ENCODE measurements around the gene FBXO5.
"Not testable (repeated sequence)": the region's sequence is repeated elsewhere in the genome, so short reads cannot be mapped to it uniquely, and the experiment has no call there.

- not testable (repeated sequence) for TF ChIP-seq CTCF (conservative IDR thresholded peaks at IDR 0.05; ENCODE audit: low read depth, low read length); EZH2 (IDR thresholded peaks at IDR 0.05; ENCODE audit: borderline replicate concordance, low read depth, low read length, poor library complexity, severe bottlenecking)
These were observed 16.5 kb downstream of the FBXO5 start for GRCh38 chr6:152966168-152966894.

All from A673 (cell line).